HepG2 (cell line): ENCODE data around the gene EMC9. TPM values are rescaled to one million over a fixed set of nuclear protein-coding genes. Genes with fewer than 3 reads are reported as not detected.

Experiments used
- DZIP1 ChIP-seq: sonication (generic); formaldehyde crosslinking; IDR thresholded peaks from 2 replicates; pipeline ENCODE4 v1.5.0; 2020; ENCODE audit warnings: mild to moderate bottlenecking, missing genetic modification reagents
- FOXO4 ChIP-seq: sonication (generic); formaldehyde crosslinking; conservative IDR thresholded peaks from 2 replicates; pipeline ENCODE4 v1.8.1; 2023; ENCODE audit warnings: missing genetic modification reagents
- HDAC1 ChIP-seq: sonication (generic); formaldehyde crosslinking; IDR thresholded peaks from 2 replicates; pipeline ENCODE4 v1.5.1; 2020; ENCODE audit warnings: mild to moderate bottlenecking, missing genetic modification reagents
- ISL2 ChIP-seq: sonication (generic); formaldehyde crosslinking; IDR thresholded peaks from 2 replicates; pipeline ENCODE4 v1.5.0; 2020; ENCODE audit warnings: missing genetic modification reagents
- MBNL3 ChIP-seq: fragments of 250-450 bp; sonication (Bioruptor Pico); conservative IDR thresholded peaks from 2 replicates; pipeline ENCODE4 v1.8.0; 2022; ENCODE audit warnings: mild to moderate bottlenecking, inconsistent platforms
- PLRG1 ChIP-seq: fragments of 450-650 bp; conservative IDR thresholded peaks from 2 replicates; pipeline ENCODE4 v1.6.1; 2016
- POGZ ChIP-seq: sonication (generic); formaldehyde crosslinking; IDR thresholded peaks from 2 replicates; pipeline ENCODE4 v1.4.0; 2020; ENCODE audit warnings: mild to moderate bottlenecking, missing genetic modification reagents
- PRDM10 ChIP-seq: sonication (generic); formaldehyde crosslinking; IDR thresholded peaks from 2 replicates; pipeline ENCODE4 v1.4.0; 2020; ENCODE audit warnings: low read depth, missing genetic modification reagents
- RAD51 ChIP-seq: fragments of 450-650 bp; IDR thresholded peaks from 2 replicates; pipeline ENCODE4 v1.6.1; 2016; ENCODE audit warnings: borderline replicate concordance
- ZBTB49 ChIP-seq: sonication (generic); formaldehyde crosslinking; IDR thresholded peaks from 2 replicates; pipeline ENCODE4 v1.4.0; 2020; ENCODE audit warnings: missing genetic modification reagents, borderline replicate concordance
- ZHX1 ChIP-seq: sonication (generic); formaldehyde crosslinking; IDR thresholded peaks from 2 replicates; pipeline ENCODE4 v1.8.1; 2022; ENCODE audit warnings: low read depth, mild to moderate bottlenecking, missing genetic modification reagents
- ZNF224 ChIP-seq: sonication (generic); formaldehyde crosslinking; IDR thresholded peaks from 2 replicates; pipeline ENCODE4 v1.5.0; 2020; ENCODE audit warnings: mild to moderate bottlenecking, missing genetic modification reagents
- ZNF350 ChIP-seq: sonication (generic); formaldehyde crosslinking; IDR thresholded peaks from 2 replicates; pipeline ENCODE4 v1.4.0; 2020; ENCODE audit warnings: mild to moderate bottlenecking, low read depth, missing genetic modification reagents, borderline replicate concordance
- ZNF543 ChIP-seq: sonication (generic); formaldehyde crosslinking; IDR thresholded peaks from 2 replicates; pipeline ENCODE4 v1.4.0; 2020; ENCODE audit warnings: mild to moderate bottlenecking, missing genetic modification reagents
- ZNF549 ChIP-seq: sonication (generic); formaldehyde crosslinking; IDR thresholded peaks from 2 replicates; pipeline ENCODE4 v1.5.0; 2020; ENCODE audit warnings: missing genetic modification reagents
- ZNF577 ChIP-seq: sonication (generic); formaldehyde crosslinking; IDR thresholded peaks from 2 replicates; pipeline ENCODE4 v1.4.0; 2020; ENCODE audit warnings: mild to moderate bottlenecking, low read depth, missing genetic modification reagents, borderline replicate concordance
- ZNF83 ChIP-seq: sonication (generic); formaldehyde crosslinking; IDR thresholded peaks from 2 replicates; pipeline ENCODE4 v1.4.0; 2020; ENCODE audit warnings: missing genetic modification reagents, mild to moderate bottlenecking, borderline replicate concordance
- polyA plus RNA-seq, 8 experiments: library from polyadenylated mRNA; depleted of rRNA in 3 of 8; stranded (reverse) in 7 of 8; unstranded in 1 of 8; fragments of >200 nt; fragmentation: Illumina TruSeq in 4 of 8; extraction: Trizol in 4 of 8; gene quantifications; 2 replicates each; pipeline versions ENCODE4 v1.2.1 to v1.2.3, GENCODE V29; 2011 to 2016; ENCODE audit warnings: low read depth in 4 of 8, missing spikeins in 1 of 8, mixed read lengths in 1 of 8; ENCODE audit not compliant: insufficient read depth in 1 of 8
- total RNA-seq, 5 experiments: library from RNA; depleted of rRNA; stranded (reverse); fragments of >200 nt; fragmentation: Illumina TruSeq; extraction: Trizol; gene quantifications; 2 replicates each; pipeline ENCODE4 v1.2.3, GENCODE V29; 2016; ENCODE audit warnings: low read depth in 1 of 5

The EMC9 gene
- total and polyA plus RNA-seq, 2 of the 13 experiments (the other 11 are each of a cell fraction or from before 2014, with no cell fraction given) = 60.5 to 78.7 TPM

- TF ChIP-seq DZIP1 (CRISPR knock-in tag) (no peak), ZNF577 (CRISPR knock-in tag) (no peak), ZNF83 (CRISPR knock-in tag) (no peak), ZHX1 (CRISPR knock-in tag) (no peak; the same call in 1 of the 2 replicates), ZBTB49 (CRISPR knock-in tag) (peak; percentile 80; the same call in 1 of the 2 replicates), PLRG1 (no peak), ZNF224 (CRISPR knock-in tag) (no peak), ZNF549 (no peak), MBNL3 (no peak), RAD51 (no peak), ZNF350 (CRISPR knock-in tag) (peak; percentile 98; the same call in 1 of the 2 replicates), FOXO4 (CRISPR knock-in tag) (no peak), ZNF543 (CRISPR knock-in tag) (no peak), PRDM10 (CRISPR knock-in tag) (no peak; the same call in 1 of the 2 replicates), HDAC1 (CRISPR knock-in tag) (no peak), POGZ (CRISPR knock-in tag) (peak; percentile 84), ISL2 (no peak; the same call in none of the 2 replicates)
Observed at GRCh38 chr14:24146453-24146977, 5.1 kb upstream of the EMC9 start, which contains the start of gene PSME2 (continued).
